Peyer's patch (tissue), 4 donors: ENCODE results near the gene MDFI. TPM values are rescaled to one million over a fixed set of nuclear protein-coding genes. Genes with fewer than 3 reads are reported as not detected.

Source experiments
- DNase-seq, 3 donors: peaks; one replicate each; pipeline ENCODE4 v3.0.0-alpha.2; 2017 to 2019
- H3K27ac ChIP-seq, 4 donors: fragments of 200-600 bp; sonication (generic); one replicate each; pipeline ENCODE4 v1.5.1; 2016 to 2019
- H3K27me3 ChIP-seq, 2 donors: fragments of 200-600 bp; sonication (generic); one replicate each; pipeline ENCODE4 v1.5.1; 2019
- H3K36me3 ChIP-seq, 3 donors: fragments of 200-600 bp; sonication (generic); one replicate each; pipeline ENCODE4 v1.5.1; 2016 to 2019
- H3K4me1 ChIP-seq, 4 donors: fragments of 200-600 bp; sonication (generic); one replicate each; pipeline ENCODE4 v1.5.1; 2016 to 2019
- H3K4me3 ChIP-seq, 4 donors: fragments of 200-600 bp; sonication (generic); 1 replicate in 3 of 4; 2 replicates in 1 of 4; pipeline ENCODE4 v1.5.1; 2016 to 2019; ENCODE audit warnings: mild to moderate bottlenecking in 1 of 4
- H3K9me3 ChIP-seq, 4 donors: fragments of 200-600 bp; sonication (generic); one replicate each; pipeline ENCODE4 v1.5.1; 2016 to 2019; ENCODE audit warnings: mild to moderate bottlenecking in 1 of 4
- POLR2A ChIP-seq, 2 donors: fragments of 450-650 bp; IDR thresholded peaks; one replicate each; pipeline ENCODE4 v1.5.1; 2017; ENCODE audit warnings: antibody characterized with exemption in 2 of 2, mild to moderate bottlenecking in 2 of 2, moderate library complexity in 2 of 2
- total RNA-seq, 4 donors: library from RNA; depleted of rRNA; stranded (reverse); fragments of >200 nt; gene quantifications; one replicate each; pipeline ENCODE4 v1.1.0, GENCODE V29; 2016
- TF ChIP-seq, protein P1 (sequence below), 6 experiments: fragments of 450-650 bp in 4 of 6; fragments of 200-600 bp in 2 of 6; sonication (generic) in 1 of 6; IDR thresholded peaks; one replicate each; pipeline ENCODE4 v1.5.1; 2017 to 2019; ENCODE audit warnings: antibody characterized with exemption in 6 of 6, mild to moderate bottlenecking in 3 of 6, moderate library complexity in 1 of 6

MDFI gene
- total RNA-seq, 4 donors from 2014 or later = 0.94 to 2.6 (median 2.4) TPM; not detected in 1

DNA sequence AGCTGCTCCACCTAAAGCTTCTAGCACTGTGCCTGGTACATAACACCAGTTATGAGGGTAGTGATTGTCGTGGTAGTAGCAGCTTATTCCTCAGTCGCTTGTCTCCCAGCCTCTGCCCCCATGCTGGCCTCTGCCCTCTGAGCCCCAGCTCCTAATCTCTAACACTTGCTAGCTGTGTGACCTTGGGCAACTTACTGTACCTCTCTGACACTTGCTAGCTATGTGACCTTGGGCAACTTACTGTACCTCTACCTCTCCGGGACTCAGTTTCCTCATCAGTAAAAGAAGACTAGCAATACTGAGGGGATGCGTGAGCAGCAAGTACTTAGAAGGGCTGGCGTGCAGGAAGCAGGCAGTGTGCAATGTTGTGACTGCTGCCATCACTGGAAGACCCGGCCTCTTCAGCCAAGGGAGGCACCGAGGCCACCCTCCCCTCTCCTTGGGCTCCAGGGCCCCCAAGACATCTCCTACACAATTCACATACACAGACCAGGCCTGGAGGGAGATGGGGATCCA, 9.9 kb downstream of the MDFI start:
- no peak for TF ChIP-seq POLR2A (IDR thresholded peaks at IDR 0.05)
- TF ChIP-seq, protein P1, sequence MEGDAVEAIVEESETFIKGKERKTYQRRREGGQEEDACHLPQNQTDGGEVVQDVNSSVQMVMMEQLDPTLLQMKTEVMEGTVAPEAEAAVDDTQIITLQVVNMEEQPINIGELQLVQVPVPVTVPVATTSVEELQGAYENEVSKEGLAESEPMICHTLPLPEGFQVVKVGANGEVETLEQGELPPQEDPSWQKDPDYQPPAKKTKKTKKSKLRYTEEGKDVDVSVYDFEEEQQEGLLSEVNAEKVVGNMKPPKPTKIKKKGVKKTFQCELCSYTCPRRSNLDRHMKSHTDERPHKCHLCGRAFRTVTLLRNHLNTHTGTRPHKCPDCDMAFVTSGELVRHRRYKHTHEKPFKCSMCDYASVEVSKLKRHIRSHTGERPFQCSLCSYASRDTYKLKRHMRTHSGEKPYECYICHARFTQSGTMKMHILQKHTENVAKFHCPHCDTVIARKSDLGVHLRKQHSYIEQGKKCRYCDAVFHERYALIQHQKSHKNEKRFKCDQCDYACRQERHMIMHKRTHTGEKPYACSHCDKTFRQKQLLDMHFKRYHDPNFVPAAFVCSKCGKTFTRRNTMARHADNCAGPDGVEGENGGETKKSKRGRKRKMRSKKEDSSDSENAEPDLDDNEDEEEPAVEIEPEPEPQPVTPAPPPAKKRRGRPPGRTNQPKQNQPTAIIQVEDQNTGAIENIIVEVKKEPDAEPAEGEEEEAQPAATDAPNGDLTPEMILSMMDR (IDR thresholded peaks at IDR 0.05) = no peak
- DNase-seq = no peak
- Histone ChIP-seq H3K4me1 (no peaks in the 10 kb centered on the region), H3K27ac (no peak overlapping the region), H3K9me3 (no peaks in the 10 kb centered on the region), H3K4me3 (no peak overlapping the region), H3K36me3 (no peaks in the 10 kb centered on the region), H3K27me3 (no peaks in the 10 kb centered on the region)

DNA sequence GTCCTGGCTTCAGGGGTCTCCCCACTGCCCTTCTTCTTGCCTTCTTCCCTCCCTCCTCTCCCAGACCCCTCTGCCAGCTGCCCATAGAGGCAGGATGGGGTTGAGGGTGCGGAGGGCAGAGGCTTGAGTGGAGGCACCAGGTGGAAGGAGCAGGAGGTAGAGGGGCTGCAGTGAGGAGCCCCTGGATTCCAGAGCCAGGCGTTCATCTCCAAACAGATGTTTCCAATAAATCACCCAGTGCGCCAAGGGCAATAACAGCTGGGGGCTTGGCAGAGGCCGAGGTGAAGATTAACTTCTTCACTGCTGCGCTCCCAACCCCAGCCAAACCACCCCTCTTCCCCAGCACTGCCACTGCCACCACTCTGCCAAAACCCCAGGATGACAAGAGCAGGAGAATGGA, 10.7 kb downstream of the MDFI start:
- TF ChIP-seq POLR2A (IDR thresholded peaks at IDR 0.05) = no peak
- TF ChIP-seq, protein P1 (IDR thresholded peaks at IDR 0.05) = no peak
- no peaks in the 10 kb centered on the region for H3K36me3 ChIP-seq
- H3K27ac ChIP-seq = no peak overlapping the region
- no peaks in the 10 kb centered on the region for H3K27me3 ChIP-seq
- DNase-seq = no peak
- no peak overlapping the region for H3K4me3 ChIP-seq
- no peaks in the 10 kb centered on the region for H3K4me1 ChIP-seq
- no peaks in the 10 kb centered on the region for H3K9me3 ChIP-seq

DNA sequence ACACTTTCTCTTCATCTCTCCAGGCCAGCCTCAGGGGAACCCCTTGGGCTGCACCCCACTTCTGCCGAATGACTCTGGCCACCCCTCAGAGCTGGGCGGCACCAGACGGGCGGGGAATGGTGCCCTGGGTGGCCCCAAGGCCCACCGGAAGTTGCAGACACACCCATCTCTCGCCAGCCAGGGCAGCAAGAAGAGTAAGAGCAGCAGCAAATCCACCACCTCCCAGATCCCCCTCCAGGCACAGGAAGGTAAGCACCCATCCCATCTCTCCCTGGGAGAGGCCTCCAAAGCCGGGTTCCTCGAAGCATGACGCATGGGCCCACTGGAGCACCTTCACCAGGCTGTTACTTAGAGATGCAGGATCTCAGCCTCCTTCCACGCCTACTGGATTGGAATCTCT, 11.3 kb downstream of the MDFI start:
- no peak for DNase-seq
- TF ChIP-seq POLR2A (IDR thresholded peaks at IDR 0.05) = no peak
- TF ChIP-seq, protein P1 (IDR thresholded peaks at IDR 0.05) = no peak
- H3K4me1 ChIP-seq = no peaks in the 10 kb centered on the region

DNA sequence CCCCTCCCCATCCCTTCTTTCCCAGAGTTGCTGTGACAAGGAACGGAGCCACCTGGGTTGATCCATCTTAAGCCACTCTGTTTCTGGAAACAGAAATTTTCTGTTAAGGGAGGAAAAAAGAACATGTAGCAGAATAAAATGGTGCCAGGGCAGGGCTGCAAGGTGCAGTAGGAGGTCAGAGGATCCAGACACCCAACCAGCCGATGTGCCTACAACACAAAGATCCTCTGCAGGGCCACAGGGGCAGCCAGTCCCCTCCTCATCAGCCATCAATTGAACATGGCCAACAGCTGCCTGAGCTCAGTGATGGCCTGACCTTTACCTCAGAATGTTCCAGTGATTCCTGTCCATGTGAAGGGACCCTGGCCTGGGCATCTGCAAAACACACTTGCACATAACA, 11.9 kb downstream of the MDFI start:
- no peaks in the 10 kb centered on the region for H3K36me3 ChIP-seq
- no peaks in the 10 kb centered on the region for H3K27me3 ChIP-seq
- no peak for DNase-seq
- TF ChIP-seq, protein P1 (IDR thresholded peaks at IDR 0.05) = no peak
- no peak for TF ChIP-seq POLR2A (IDR thresholded peaks at IDR 0.05)
- H3K4me1 ChIP-seq = no peaks in the 10 kb centered on the region
- no peaks in the 10 kb centered on the region for H3K9me3 ChIP-seq
- H3K27ac ChIP-seq = no peak overlapping the region
- H3K4me3 ChIP-seq = no peak overlapping the region

More for the DNA sequence above, 11.3 kb downstream of the MDFI start:
- Histone ChIP-seq H3K4me3 (no peak overlapping the region), H3K27ac (no peak overlapping the region), H3K36me3 (no peaks in the 10 kb centered on the region), H3K9me3 (no peaks in the 10 kb centered on the region), H3K27me3 (no peaks in the 10 kb centered on the region)

DNA sequence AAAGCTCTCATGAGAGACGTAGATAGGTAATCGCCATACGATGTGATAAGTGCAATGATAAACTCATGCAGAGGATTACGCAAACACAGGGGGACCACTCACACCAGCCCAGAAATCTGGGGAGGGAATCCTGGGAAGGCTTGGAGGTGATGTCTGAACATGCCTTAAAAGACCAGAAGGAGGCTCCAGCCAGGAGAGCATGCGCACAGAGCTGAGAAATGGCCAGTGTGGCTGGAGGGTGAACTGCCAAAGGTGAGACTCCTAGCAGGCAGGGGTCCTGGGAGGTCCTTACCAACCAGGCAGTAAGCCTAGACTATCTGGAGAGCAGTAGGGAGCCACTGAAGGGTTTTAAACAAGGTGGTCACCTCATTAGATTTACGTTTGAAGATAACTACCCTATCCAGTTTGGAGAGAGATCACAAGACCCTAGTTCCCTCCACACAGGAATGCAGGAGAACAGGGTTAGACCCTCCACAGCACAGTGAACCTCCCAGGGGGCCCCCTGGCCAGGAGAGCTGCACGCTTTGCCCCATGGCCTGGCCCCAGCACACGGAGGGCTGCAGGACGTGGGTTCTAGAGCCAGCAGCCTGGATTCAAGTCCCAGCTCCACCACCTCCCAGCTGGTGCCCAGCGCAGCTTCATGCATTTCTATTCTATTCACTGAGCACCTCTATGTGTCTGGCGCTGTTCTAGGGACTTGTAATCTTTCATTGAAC, 13.1 kb downstream of the MDFI start:
- no peaks in the 10 kb centered on the region for H3K27me3 ChIP-seq
- no peaks in the 10 kb centered on the region for H3K36me3 ChIP-seq
- TF ChIP-seq, protein P1 (IDR thresholded peaks at IDR 0.05) = no peak
- TF ChIP-seq POLR2A (IDR thresholded peaks at IDR 0.05) = no peak
- H3K4me1 ChIP-seq = no peaks in the 10 kb centered on the region
- H3K27ac ChIP-seq = no peak overlapping the region
- DNase-seq = peak in 1 of 3 donors; percentile 15
- H3K9me3 ChIP-seq = no peaks in the 10 kb centered on the region
- H3K4me3 ChIP-seq = no peak overlapping the region
